Measurements from ENCODE around the gene SYNJ1.
A peak's percentile ranks its signal among the peaks of the same experiment; 100 is the strongest.
"Not testable (repeated sequence)": the region's sequence is repeated elsewhere in the genome, so short reads cannot be mapped to it uniquely, and the experiment has no call there.

Gene SYNJ1

DNA sequence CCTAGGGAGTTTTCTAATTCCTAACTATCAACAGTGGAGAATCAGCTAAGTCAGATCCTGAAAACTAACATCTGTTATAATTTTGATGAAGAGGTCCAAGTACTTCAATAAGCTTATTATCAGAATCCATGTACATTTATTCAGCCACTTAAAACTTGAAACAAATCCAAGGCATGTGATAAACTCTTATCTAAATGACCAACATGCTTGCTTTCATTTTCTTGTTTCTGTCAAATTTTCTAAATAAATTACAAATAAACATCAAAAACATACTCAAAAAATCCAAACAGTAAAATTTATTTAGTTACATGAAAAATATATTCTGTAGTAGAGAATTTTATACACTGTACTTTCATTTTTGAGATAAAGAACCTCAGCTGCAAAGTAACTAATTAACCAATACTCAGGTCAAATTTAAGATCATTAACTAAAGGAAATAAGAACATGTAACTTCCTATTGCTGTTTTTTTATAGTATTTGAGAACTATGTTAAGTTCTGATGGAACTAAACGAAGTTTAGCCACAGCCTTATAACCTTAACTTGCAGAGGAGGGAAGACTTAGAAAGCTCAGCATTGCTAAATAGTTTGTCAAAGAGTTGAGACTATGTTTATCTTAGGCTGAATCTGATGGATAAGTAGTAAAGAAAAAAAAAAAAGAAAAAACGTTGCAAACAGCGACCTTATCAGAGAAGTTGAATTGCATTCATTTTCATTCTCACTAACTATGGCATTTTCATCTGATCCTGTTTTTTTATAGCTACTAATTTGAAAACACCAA lies 44.9 kb downstream of the SYNJ1 start:
- no peaks in the 10 kb centered on the region for H3K27me3 ChIP-seq (ENCODE audit: control insufficient read depth, insufficient read depth, low read length)
- H3K4me1 ChIP-seq (ENCODE audit: control insufficient read depth, low read depth, low read length) = peaks cover 6% of the 10 kb centered on the region
- no peak overlapping the region for H3K9ac ChIP-seq (ENCODE audit: low read length)
- no peak overlapping the region for H3K27ac ChIP-seq (ENCODE audit: low read length)
- H3K4me3 ChIP-seq (ENCODE audit: low read length) = no peak overlapping the region
- no peaks in the 10 kb centered on the region for H3K9me3 ChIP-seq (ENCODE audit: control insufficient read depth, low read depth, low read length)
- H3K36me3 ChIP-seq (ENCODE audit: control insufficient read depth, low read depth, low read length) = no peaks in the 10 kb centered on the region

DNA sequence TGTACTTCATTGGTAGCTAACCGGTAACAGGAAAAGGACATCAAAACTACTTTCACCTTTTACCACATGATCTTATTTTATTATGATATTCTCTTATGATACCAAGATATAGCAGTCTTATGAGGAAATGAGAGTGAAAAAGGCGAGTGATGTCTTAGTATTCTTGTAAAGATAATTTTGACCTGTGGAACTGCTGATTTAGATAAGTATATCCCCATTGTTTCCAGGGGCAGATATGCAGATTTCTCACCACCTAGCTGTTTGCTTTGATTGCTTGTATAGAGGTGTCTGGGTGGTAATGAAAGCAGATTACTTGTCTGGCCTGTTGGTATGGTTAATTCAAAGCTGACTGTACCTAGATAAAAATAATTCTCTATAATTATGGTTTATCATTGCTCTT lies 53.1 kb downstream of the SYNJ1 start:
- H3K27me3 ChIP-seq (ENCODE audit: control insufficient read depth, insufficient read depth, low read length) = no peaks in the 10 kb centered on the region
- no peak overlapping the region for H3K4me3 ChIP-seq (ENCODE audit: low read length)
- H3K9ac ChIP-seq (ENCODE audit: low read length) = no peak overlapping the region
- H3K4me1 ChIP-seq (ENCODE audit: control insufficient read depth, low read depth, low read length) = no peaks in the 10 kb centered on the region
- no peaks in the 10 kb centered on the region for H3K9me3 ChIP-seq (ENCODE audit: control insufficient read depth, low read depth, low read length)
- no peaks in the 10 kb centered on the region for H3K36me3 ChIP-seq (ENCODE audit: control insufficient read depth, low read depth, low read length)
- H3K27ac ChIP-seq (ENCODE audit: low read length) = no peak overlapping the region

DNA sequence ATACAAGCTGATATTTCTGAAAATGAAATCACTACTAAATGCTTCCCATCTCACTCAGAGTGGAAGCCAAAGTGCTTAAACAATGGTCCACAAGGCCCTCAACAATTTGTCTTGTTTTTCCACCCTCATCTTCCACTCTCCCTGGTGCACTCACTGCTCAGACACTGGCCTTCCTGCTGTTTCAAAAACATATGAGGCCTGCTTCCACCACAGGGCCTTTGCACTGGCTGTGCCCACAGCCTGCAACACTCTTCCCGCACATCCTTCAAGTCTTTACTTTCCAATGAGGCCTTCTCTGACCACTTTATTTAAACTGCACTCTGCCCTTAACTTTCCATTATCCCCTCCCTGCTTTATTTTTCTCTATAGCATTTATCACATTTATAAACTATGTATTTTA lies 53.8 kb downstream of the SYNJ1 start:
- Histone ChIP-seq H3K36me3 (ENCODE audit: control insufficient read depth, low read depth, low read length) (no peaks in the 10 kb centered on the region), H3K9me3 (ENCODE audit: control insufficient read depth, low read depth, low read length) (no peaks in the 10 kb centered on the region), H3K27ac (ENCODE audit: low read length) (no peak overlapping the region), H3K4me3 (ENCODE audit: low read length) (no peak overlapping the region), H3K27me3 (ENCODE audit: control insufficient read depth, insufficient read depth, low read length) (no peaks in the 10 kb centered on the region), H3K9ac (ENCODE audit: low read length) (no peak overlapping the region), H3K4me1 (ENCODE audit: control insufficient read depth, low read depth, low read length) (no peaks in the 10 kb centered on the region)

DNA sequence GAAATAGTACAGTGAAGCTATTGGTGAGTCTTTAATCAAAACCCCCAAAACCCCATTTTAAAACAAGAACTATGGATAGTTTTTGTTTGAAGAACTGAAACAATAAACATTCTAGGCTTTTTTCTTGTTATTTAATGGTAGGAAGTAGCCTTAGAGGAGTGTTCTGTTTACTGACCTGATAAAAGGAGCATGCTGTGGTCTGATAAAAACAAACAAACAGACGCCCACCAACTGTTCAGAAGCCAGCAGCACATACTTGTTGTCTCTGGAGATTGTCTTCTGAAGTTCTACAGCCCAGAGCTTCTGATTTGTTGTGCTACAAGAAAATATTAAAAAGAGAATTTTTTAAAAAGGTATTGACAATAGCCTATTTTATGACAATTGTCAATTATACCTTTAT lies 61.6 kb downstream of the SYNJ1 start:
- Histone ChIP-seq H3K4me3 (ENCODE audit: low read length) (no peak overlapping the region), H3K4me1 (ENCODE audit: control insufficient read depth, low read depth, low read length) (no peaks in the 10 kb centered on the region), H3K9ac (ENCODE audit: low read length) (no peak overlapping the region), H3K9me3 (ENCODE audit: control insufficient read depth, low read depth, low read length) (no peaks in the 10 kb centered on the region), H3K36me3 (ENCODE audit: control insufficient read depth, low read depth, low read length) (no peaks in the 10 kb centered on the region), H3K27me3 (ENCODE audit: control insufficient read depth, insufficient read depth, low read length) (no peaks in the 10 kb centered on the region), H3K27ac (ENCODE audit: low read length) (no peak overlapping the region)

DNA sequence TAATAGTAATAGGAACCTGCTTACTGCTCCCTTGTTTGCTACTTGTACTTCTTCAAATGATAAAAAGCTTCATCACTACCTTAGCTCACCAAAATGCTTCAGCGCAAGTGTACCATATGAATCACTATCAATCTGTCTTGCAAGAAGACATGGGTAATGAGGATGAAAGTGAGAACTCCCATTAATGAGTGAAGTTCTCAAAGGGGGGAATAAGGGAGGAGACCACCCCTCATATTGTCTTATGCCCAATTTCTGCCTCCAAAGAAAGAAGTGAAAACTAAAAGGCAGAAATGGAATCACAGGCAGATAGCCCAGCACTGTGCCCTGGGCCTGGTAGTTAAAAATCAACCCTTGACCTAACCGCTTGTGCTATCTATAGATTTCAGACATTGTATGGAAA lies 63.7 kb downstream of the SYNJ1 start:
- H3K9ac ChIP-seq (ENCODE audit: low read length); H3K27ac ChIP-seq (ENCODE audit: low read length); H3K27me3 ChIP-seq (ENCODE audit: control insufficient read depth, insufficient read depth, low read length); H3K4me3 ChIP-seq (ENCODE audit: low read length); H3K4me1 ChIP-seq (ENCODE audit: control insufficient read depth, low read depth, low read length); H3K9me3 ChIP-seq (ENCODE audit: control insufficient read depth, low read depth, low read length); H3K36me3 ChIP-seq (ENCODE audit: control insufficient read depth, low read depth, low read length): not testable (repeated sequence)

DNA sequence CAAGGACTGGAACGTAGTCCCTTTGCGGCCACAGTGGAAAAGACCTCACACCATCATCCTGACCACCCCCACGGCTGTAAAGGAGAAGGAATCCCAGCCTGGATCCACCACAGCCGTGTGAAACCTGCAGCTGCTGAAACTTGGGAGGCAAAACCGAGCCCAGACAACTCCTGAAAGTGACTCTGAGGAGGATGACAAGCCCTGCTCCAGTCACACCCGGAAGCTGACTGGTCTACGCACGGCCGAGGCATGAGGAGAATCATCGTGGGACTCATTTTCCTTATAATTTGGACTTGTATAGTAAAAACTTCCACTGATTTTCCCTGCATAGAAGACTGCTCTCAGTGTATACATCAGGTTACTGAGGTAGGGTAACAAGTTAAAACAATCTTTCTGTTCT lies 65.8 kb downstream of the SYNJ1 start:
- not testable (repeated sequence) for H3K4me3 ChIP-seq (ENCODE audit: low read length); H3K27ac ChIP-seq (ENCODE audit: low read length); H3K9ac ChIP-seq (ENCODE audit: low read length); H3K36me3 ChIP-seq (ENCODE audit: control insufficient read depth, low read depth, low read length); H3K4me1 ChIP-seq (ENCODE audit: control insufficient read depth, low read depth, low read length); H3K9me3 ChIP-seq (ENCODE audit: control insufficient read depth, low read depth, low read length); H3K27me3 ChIP-seq (ENCODE audit: control insufficient read depth, insufficient read depth, low read length)

DNA sequence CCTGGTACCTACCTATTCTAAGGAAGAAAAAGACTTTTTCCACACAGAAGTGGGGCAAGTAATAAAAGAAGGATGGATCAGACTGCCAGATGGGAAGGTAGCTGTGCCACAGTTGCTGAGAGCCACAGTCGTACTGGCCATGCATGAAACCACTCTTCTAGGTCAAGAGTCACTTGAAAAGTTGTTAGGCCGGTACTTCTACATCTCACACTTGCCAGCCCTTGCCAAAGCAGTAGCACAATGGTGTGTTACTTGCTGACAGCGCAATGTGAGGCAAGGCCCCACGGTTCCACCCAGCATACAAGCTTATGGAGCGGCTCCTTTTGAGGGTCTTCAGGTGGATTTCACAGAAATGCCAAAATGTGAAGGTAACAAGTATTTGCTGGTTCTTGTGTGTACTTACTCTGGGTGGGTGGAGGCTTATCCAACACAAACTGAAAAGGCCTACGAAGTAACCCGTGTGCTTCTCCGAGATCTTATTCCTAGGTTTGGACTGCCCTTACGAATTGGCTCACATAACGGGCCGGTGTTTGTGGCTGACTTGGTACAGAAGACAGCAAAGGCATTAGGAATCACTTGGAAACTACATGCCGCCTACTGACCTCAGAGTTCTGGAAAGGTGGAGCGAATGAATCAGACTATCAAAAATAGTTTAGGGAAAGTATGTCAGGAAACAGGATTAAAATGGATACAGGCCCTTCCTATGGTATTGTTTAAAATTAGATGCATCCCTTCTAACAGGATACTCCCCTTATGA lies 66.6 kb downstream of the SYNJ1 start:
- not testable (repeated sequence) for H3K9ac ChIP-seq (ENCODE audit: low read length); H3K4me3 ChIP-seq (ENCODE audit: low read length); H3K27me3 ChIP-seq (ENCODE audit: control insufficient read depth, insufficient read depth, low read length); H3K36me3 ChIP-seq (ENCODE audit: control insufficient read depth, low read depth, low read length); H3K27ac ChIP-seq (ENCODE audit: low read length); H3K4me1 ChIP-seq (ENCODE audit: control insufficient read depth, low read depth, low read length); H3K9me3 ChIP-seq (ENCODE audit: control insufficient read depth, low read depth, low read length)

DNA sequence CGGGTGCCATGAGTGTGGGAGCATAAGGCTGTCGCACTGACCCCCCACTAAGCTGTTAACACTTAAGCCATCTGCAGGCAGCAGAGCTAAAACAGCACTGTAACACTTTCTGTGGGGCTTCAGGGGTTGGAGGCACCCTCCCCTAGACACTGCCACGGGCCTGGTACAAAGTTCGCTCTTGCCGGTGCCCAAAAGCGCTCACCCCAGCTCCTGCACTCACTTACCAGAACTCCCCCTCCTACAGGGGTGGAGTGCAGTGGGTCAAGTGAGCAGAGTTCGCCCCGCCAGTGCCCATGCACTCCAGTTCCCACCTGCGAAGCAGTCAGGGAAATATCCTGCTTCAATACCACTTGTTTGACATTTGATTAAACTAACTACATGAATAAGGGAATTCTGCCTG lies 69.3 kb downstream of the SYNJ1 start:
- H3K9me3 ChIP-seq (ENCODE audit: control insufficient read depth, low read depth, low read length) = no peaks in the 10 kb centered on the region

DNA sequence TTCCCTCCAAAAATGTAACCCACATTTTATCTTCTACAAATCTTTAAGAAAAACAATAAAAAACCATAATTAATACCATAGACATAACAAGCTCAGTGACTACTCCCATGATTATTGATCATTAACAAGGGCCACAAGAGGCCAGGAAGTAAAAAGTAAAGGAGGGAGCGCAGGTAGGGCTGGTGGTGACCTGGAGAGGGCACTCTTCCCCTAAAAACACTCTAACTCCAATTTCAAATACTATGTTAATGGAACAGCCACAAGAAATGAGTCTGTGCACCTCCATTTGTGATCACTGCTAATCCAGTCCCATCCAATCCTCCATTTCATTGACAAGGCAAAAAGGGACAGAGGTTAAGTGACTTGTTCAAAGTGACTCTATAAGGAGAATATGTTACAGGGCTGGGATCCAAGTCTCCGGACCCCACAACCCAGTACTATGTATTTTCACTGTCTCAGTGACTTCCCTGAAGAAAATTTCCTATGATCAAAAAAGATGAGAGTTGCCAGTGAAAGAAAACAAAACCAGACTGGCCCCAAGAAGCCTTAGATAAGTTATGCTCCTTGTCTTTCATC lies 74.4 kb downstream of the SYNJ1 start:
- H3K27ac ChIP-seq (ENCODE audit: low read length) = no peak overlapping the region
- H3K4me3 ChIP-seq (ENCODE audit: low read length) = no peak overlapping the region
- no peak overlapping the region for H3K9ac ChIP-seq (ENCODE audit: low read length)
- no peaks in the 10 kb centered on the region for H3K4me1 ChIP-seq (ENCODE audit: control insufficient read depth, low read depth, low read length)
- no peaks in the 10 kb centered on the region for H3K36me3 ChIP-seq (ENCODE audit: control insufficient read depth, low read depth, low read length)
- H3K9me3 ChIP-seq (ENCODE audit: control insufficient read depth, low read depth, low read length) = no peaks in the 10 kb centered on the region
- H3K27me3 ChIP-seq (ENCODE audit: control insufficient read depth, insufficient read depth, low read length) = no peaks in the 10 kb centered on the region

More for the DNA sequence above, 69.3 kb downstream of the SYNJ1 start:
- no peak overlapping the region for H3K4me3 ChIP-seq (ENCODE audit: low read length)
- no peaks in the 10 kb centered on the region for H3K27me3 ChIP-seq (ENCODE audit: control insufficient read depth, insufficient read depth, low read length)
- H3K9ac ChIP-seq (ENCODE audit: low read length) = no peak overlapping the region
- H3K27ac ChIP-seq (ENCODE audit: low read length) = no peak overlapping the region
- no peaks in the 10 kb centered on the region for H3K4me1 ChIP-seq (ENCODE audit: control insufficient read depth, low read depth, low read length)
- no peaks in the 10 kb centered on the region for H3K36me3 ChIP-seq (ENCODE audit: control insufficient read depth, low read depth, low read length)

DNA sequence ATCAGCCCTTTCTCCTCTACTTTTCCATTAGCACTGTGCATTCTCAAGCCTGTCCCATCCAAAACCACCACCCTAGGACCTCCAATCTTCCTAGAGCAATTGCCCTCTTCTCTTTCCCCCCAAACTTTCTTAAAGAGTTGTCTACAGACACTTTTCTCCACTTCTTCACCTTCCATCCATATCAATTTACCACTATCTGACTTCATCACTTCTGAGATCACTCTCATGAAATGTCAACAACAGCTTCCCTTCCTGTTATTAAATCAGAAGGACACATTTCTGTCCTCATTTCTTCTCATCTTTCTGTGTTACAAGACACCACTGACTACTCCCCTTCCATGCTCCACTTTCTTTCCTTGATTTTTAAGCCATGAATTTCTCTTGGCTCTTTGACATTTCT lies 79.6 kb downstream of the SYNJ1 start:
- Histone ChIP-seq H3K9ac (ENCODE audit: low read length) (no peak overlapping the region), H3K27me3 (ENCODE audit: control insufficient read depth, insufficient read depth, low read length) (no peaks in the 10 kb centered on the region), H3K36me3 (ENCODE audit: control insufficient read depth, low read depth, low read length) (no peaks in the 10 kb centered on the region), H3K4me1 (ENCODE audit: control insufficient read depth, low read depth, low read length) (peaks cover 20% of the 10 kb centered on the region), H3K27ac (ENCODE audit: low read length) (no peak overlapping the region), H3K9me3 (ENCODE audit: control insufficient read depth, low read depth, low read length) (no peaks in the 10 kb centered on the region), H3K4me3 (ENCODE audit: low read length) (no peak overlapping the region)

DNA sequence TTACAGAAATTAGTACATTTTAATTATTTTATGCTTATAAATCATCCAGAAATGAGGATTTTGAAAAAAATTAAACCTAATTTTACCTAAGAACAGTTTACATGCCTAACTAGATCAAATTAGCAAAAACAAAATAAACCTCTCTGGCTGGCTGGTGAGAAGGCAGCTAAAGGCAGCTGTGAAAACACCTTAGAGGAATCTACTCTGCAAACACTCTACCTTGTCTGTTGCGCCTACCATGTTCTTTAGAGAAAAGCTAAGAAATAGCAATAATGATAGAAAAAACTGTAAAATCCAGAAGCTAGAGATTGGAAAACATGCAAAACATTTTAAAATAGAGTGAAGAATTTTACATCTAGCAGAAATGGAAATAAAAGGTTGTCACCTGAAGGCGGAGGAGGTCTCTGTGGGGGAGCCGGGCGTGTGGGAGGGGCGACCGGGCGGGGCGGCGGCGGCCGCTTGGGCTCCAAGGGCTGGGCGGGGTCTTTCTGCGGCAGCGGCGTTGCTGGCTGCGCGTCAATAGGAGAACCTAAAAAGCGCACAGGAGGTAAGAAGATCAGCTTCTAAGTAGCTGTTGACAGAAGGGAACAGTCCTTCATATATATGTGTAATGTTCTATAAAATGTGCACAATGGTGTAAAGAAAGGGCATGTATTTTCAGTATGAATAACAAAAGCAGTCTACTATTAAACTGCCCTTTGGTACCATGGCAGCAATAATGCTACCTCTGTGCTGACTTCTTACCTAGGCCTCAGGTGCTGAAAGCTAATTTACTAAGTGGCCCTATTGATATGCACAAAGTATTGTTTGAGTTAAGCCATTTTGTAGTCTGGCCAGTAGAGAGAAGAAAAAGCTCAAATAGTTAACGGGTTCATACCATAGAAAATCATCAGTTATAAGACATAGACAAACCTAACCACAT lies 82.3 kb downstream of the SYNJ1 start:
- Histone ChIP-seq H3K9me3 (ENCODE audit: control insufficient read depth, low read depth, low read length) (no peaks in the 10 kb centered on the region), H3K36me3 (ENCODE audit: control insufficient read depth, low read depth, low read length) (no peaks in the 10 kb centered on the region)

More for the DNA sequence above, 82.3 kb downstream of the SYNJ1 start:
- Histone ChIP-seq H3K4me1 (ENCODE audit: control insufficient read depth, low read depth, low read length) (peaks cover 20% of the 10 kb centered on the region), H3K4me3 (ENCODE audit: low read length) (peak overlapping the region; percentile 59), H3K27me3 (ENCODE audit: control insufficient read depth, insufficient read depth, low read length) (no peaks in the 10 kb centered on the region), H3K27ac (ENCODE audit: low read length) (no peak overlapping the region), H3K9ac (ENCODE audit: low read length) (no peak overlapping the region)
